Kidney (tissue), 14 donors: ENCODE data around the gene RNF138. TPM values are rescaled to one million over a fixed set of nuclear protein-coding genes. Genes with fewer than 3 reads are reported as not detected.

Experiments
- DNase-seq, 5 donors: peaks; one replicate each; pipeline ENCODE4 v3.0.0-alpha.2; 2013 to 2020
- FAIRE-seq: peaks from 2 replicates; lab custom pipeline; 2012; peaks lifted over from hg19 to GRCh38; lab: Jason Lieb, UNC
- H3K27ac ChIP-seq, 2 donors: one replicate each; pipeline ENCODE4 v1.7.0; 2013; ENCODE audit warnings: low read depth in 2 of 2, low read length in 2 of 2, inconsistent platforms in 1 of 2
- H3K27me3 ChIP-seq: one replicate; pipeline ENCODE4 v1.7.1; 2013; ENCODE audit warnings: low read length, inconsistent platforms; ENCODE audit not compliant: control insufficient read depth, insufficient read depth
- H3K36me3 ChIP-seq, 3 donors: one replicate each; pipeline versions ENCODE4 v1.7.0 to v1.7.1; 2013; ENCODE audit warnings: low read length in 3 of 3, control low read depth in 1 of 3, inconsistent platforms in 1 of 3; ENCODE audit not compliant: insufficient read depth in 3 of 3, control insufficient read depth in 2 of 3
- H3K4me1 ChIP-seq, 3 donors: one replicate each; pipeline versions ENCODE4 v1.7.0 to v1.7.1; 2013; ENCODE audit warnings: low read length in 3 of 3, inconsistent platforms in 1 of 3, low read depth in 1 of 3; ENCODE audit not compliant: control insufficient read depth in 2 of 3, insufficient read depth in 2 of 3
- H3K4me3 ChIP-seq, 3 donors: one replicate each; pipeline versions ENCODE4 v1.7.0 to v1.8.1; 2013; ENCODE audit warnings: low read length in 3 of 3, control low read depth in 1 of 3, inconsistent platforms in 1 of 3
- H3K9ac ChIP-seq, 3 donors: one replicate each; pipeline versions ENCODE4 v1.7.0 to v1.7.1; 2013; ENCODE audit warnings: low read length in 3 of 3, control low read depth in 1 of 3, inconsistent platforms in 1 of 3
- H3K9me3 ChIP-seq, 3 donors: one replicate each; pipeline versions ENCODE4 v1.7.0 to v1.7.1; 2013; ENCODE audit warnings: low read length in 3 of 3, control low read depth in 1 of 3, inconsistent platforms in 1 of 3; ENCODE audit not compliant: control insufficient read depth in 2 of 3, insufficient read depth in 1 of 3
- intact Hi-C: fragments of 100-400 bp; cut with DNase I; formaldehyde crosslinking; loops from one replicate; pipeline ENCODE4 v1.11.1; 2022
- polyA plus RNA-seq: library from polyadenylated mRNA; stranded (reverse); fragments of 350-450 nt; fragmentation: Illumina TruSeq; extraction: RNeasy Lipid Tissue Mini Kit (QIAGEN cat#74804); gene quantifications from one replicate; pipeline ENCODE4 v1.2.3, GENCODE V29; 2014; ENCODE audit warnings: low read depth, low replicate concordance; ENCODE audit not compliant: insufficient read depth
- total RNA-seq: library from RNA; stranded (reverse); fragmentation: NEBNext Ultra II Directional; extraction: Animal tissue kit (Norgen Biotek cat#: 25700); gene quantifications from one replicate; pipeline ENCODE4 v1.2.1, GENCODE V29; 2021
- TF ChIP-seq, protein P1 (sequence below): IDR thresholded peaks from 3 replicates; pipeline ENCODE4 v1.5.1; 2012; ENCODE audit warnings: mild to moderate bottlenecking, moderate library complexity, borderline replicate concordance; ENCODE audit not compliant: insufficient read depth; ENCODE audit errors: extremely low read depth
- donor health status: control.
- donor health status: control.
- donor health status: control.
- donor health status: control.
- donor health status: control.
- donor health status: DM: yes; HTN: yes; CAD: no.
- donor health status: Normal renal cell carcinoma (clear cell type).

RNF138 gene
- total and polyA plus RNA-seq, 2 donors from 2014 or later = 6.2 to 30.6 TPM

DNA sequence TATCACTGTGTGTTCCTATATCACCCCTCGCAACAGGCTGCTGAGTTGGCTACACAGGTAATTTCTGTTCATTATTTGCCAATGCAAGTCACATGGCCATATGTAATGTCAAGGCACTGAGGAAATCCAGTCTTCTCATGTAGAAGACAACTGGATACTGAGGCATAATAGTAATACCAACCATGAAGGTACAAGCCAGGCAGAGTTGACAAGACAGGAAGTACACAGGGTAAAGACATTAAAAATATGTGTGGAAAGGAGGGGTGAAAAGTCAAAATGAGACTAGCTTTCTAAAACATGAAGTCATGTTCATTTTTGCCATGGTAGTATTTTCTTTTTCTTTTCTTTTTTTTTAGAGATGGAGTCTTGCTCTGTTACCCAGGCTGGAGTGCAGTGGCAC, 17.5 kb upstream of the RNF138 start:
- no peak overlapping the region for H3K27ac ChIP-seq
- H3K4me1 ChIP-seq = no peaks in the 10 kb centered on the region
- H3K9me3 ChIP-seq = no peaks in the 10 kb centered on the region
- DNase-seq (no peak), FAIRE-seq (no peak)
- TF ChIP-seq, protein P1, sequence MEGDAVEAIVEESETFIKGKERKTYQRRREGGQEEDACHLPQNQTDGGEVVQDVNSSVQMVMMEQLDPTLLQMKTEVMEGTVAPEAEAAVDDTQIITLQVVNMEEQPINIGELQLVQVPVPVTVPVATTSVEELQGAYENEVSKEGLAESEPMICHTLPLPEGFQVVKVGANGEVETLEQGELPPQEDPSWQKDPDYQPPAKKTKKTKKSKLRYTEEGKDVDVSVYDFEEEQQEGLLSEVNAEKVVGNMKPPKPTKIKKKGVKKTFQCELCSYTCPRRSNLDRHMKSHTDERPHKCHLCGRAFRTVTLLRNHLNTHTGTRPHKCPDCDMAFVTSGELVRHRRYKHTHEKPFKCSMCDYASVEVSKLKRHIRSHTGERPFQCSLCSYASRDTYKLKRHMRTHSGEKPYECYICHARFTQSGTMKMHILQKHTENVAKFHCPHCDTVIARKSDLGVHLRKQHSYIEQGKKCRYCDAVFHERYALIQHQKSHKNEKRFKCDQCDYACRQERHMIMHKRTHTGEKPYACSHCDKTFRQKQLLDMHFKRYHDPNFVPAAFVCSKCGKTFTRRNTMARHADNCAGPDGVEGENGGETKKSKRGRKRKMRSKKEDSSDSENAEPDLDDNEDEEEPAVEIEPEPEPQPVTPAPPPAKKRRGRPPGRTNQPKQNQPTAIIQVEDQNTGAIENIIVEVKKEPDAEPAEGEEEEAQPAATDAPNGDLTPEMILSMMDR = no peak
- H3K36me3 ChIP-seq = no peaks in the 10 kb centered on the region
- intact Hi-C loops = no loop called here
- no peak overlapping the region for H3K4me3 ChIP-seq
- H3K27me3 ChIP-seq = no peaks in the 10 kb centered on the region
- H3K9ac ChIP-seq = no peak overlapping the region

DNA sequence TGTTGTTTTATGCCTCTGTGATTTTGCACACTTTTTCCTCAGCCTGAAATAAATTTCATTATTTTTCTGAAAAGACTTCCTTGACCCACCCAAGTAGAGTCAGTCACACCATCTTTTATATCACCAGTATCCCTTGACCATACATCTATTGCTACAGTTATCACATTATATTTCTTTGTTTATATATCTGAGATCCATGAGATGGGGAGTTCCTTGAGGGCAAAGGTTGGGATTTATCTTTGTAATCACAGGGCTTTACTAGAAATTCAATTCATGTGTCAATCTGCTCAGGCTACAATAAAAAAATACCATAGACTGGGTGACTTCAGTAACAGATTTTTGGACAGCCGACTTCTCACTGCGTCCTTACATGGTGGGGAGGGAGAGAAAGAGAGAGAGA, 12.8 kb upstream of the RNF138 start:
- no peaks in the 10 kb centered on the region for H3K27me3 ChIP-seq

DNA sequence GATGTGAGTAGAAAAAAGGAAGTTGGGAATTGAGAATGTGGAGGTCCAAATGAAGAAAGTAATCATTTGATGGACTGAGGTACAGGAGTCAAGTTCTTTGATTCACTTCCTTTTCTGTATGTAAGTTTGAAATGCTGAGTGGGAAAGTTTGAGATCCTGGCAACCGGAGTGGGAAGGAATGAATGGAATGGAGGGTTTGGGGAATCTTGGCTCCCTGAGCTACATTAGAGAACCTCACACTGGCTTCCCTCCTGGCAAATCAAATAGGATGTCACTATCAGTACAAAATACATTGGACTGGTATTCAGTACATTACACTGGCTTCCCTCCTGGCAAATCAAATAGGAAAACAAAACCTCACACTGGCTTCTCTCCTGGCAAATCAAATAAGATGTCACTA, 9.8 kb upstream of the RNF138 start:
- no peak for DNase-seq

More for the DNA sequence above, 12.8 kb upstream of the RNF138 start:
- Histone ChIP-seq H3K27ac (no peak overlapping the region), H3K4me3 (no peak overlapping the region), H3K9me3 (no peaks in the 10 kb centered on the region), H3K4me1 (no peaks in the 10 kb centered on the region), H3K9ac (no peak overlapping the region), H3K36me3 (no peaks in the 10 kb centered on the region)
- intact Hi-C loops = no loop called here
- TF ChIP-seq, protein P1 = no peak
- FAIRE-seq (no peak), DNase-seq (no peak)

More for the DNA sequence above, 9.8 kb upstream of the RNF138 start:
- H3K9me3 ChIP-seq = no peaks in the 10 kb centered on the region
- no peaks in the 10 kb centered on the region for H3K27me3 ChIP-seq
- H3K27ac ChIP-seq = no peak overlapping the region
- H3K4me3 ChIP-seq = no peak overlapping the region
- FAIRE-seq = no peak
- H3K36me3 ChIP-seq = no peaks in the 10 kb centered on the region
- intact Hi-C loops = no loop called here
- no peak overlapping the region for H3K9ac ChIP-seq
- H3K4me1 ChIP-seq = no peaks in the 10 kb centered on the region
- TF ChIP-seq, protein P1 = no peak
